ENCODE data around the gene MARK2. TPM values are rescaled to one million over a fixed set of nuclear protein-coding genes. Genes with fewer than 3 reads are reported as not detected.

Gene MARK2
- total RNA-seq, 2 experiments from 2014 or later, result 18.4 to 21.0 TPM

DNA sequence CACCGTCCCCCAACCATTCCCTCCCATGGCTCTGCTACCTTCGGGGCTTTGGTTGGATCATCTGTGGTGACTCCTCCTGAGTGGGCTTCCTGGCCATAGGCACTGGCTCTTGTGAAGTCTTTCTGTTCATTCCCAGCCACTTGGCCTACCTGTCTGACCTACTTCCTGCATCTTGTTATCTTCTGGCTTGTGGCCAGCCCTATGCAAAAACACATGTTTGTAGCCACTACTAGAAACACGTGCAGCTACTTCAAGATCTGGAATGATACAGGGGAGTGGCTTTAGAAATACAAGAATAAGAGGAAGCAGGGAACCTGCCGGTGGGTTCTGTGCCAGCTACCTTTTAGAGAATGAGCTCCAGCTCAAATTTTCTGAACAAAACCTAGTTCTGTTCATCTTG, 57.2 kb downstream of the MARK2 start:
- POLR2A ChIA-PET, result interaction anchor here (0.7 to 2.1 kb wide), 2 partner anchors 13 to 57 kb away, joined by 4 to 6 read pairs; partner anchors contain the start of gene MARK2
- Mint-ChIP-seq H3K4me1 (ENCODE audit: low read depth) (peaks cover 50% of the 10 kb centered on the region), H3K27ac (peak overlapping the region; percentile 72), H3K27me3 (no peaks in the 10 kb centered on the region), H3K36me3 (ENCODE audit: low read depth) (peaks cover 89% of the 10 kb centered on the region), H3K4me3 (peak overlapping the region; percentile 11), H3K9me3 (no peaks in the 10 kb centered on the region)
- Histone ChIP-seq H3K4me3 (ENCODE audit: low read length) (no peak overlapping the region), H3K4me1 (ENCODE audit: insufficient read depth, low read length) (peaks cover 33% of the 10 kb centered on the region), H3K9me3 (ENCODE audit: control insufficient read depth in 1 of 2, insufficient read depth in 1 of 2, low read length in 2 of 2) (no peaks in the 10 kb centered on the region), H3K27me3 (ENCODE audit: control insufficient read depth in 1 of 2, insufficient read depth in 2 of 2, low read length in 2 of 2) (no peaks in the 10 kb centered on the region), H3K36me3 (ENCODE audit: insufficient read depth, low read length) (peaks cover 71% of the 10 kb centered on the region), H3K27ac (ENCODE audit: low read depth in 1 of 2, low read length in 2 of 2) (no peak overlapping the region)
- intact Hi-C loops (cut with DNase I, micrococcal nuclease), result no loop called here
- CTCF ChIA-PET, result no interaction called here
- ATAC-seq (ENCODE audit: poor library complexity) (no peak), DNase-seq (peak in 2 of 14 experiments; percentile 21 to 41)
- no peak for TF ChIP-seq CTCF (IDR thresholded peaks at IDR 0.05)

DNA sequence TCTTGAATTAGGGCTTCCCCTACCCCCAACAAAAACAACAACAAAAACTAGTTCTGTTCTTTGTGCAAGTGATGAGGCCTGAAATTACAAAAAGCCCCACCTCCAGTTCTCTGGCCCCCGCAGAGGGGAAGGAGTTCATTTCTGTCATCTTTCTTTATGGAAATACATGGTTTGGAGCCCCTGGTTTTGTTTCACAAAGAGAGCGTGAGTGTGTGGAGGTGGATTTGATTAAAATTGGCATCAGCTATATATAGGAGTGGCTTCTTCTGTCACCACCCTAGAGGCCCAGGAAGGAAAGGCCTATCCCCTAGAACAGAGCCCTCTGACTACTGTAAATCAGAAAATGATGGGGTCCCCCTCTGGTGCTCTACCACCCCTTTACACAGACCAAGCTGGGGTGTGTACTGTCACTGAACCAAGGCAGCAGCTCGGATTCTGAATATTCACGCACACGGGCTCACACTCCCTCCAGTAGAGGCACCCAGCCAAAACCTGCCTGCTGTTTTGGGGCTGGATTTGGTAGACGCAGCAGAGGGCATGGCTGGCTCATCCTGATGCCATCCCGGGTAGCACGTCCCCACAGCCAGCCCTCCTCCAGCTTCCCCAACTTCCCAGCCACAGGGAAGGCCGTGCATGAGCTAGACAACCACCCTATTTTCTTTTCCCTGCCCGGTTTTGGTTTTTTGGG, 58.7 kb downstream of the MARK2 start:
- no peaks in the 10 kb centered on the region for H3K9me3 ChIP-seq (ENCODE audit: control insufficient read depth in 1 of 2, insufficient read depth in 1 of 2, low read length in 2 of 2)
- peaks cover 89% of the 10 kb centered on the region for H3K36me3 Mint-ChIP-seq (ENCODE audit: low read depth)
- H3K27me3 ChIP-seq (ENCODE audit: control insufficient read depth in 1 of 2, insufficient read depth in 2 of 2, low read length in 2 of 2), result no peaks in the 10 kb centered on the region
- ChIA-PET CTCF (interaction anchor here (1.3 to 1.5 kb wide), 2 partner anchors 9 to 48 kb away, joined by 3 to 5 read pairs; no protein-coding TSS in a partner anchor), POLR2A (interaction anchor here (1.7 to 2.1 kb wide), 3 partner anchors 9 to 59 kb away, joined by 6 read pairs; partner anchors contain the start of gene MARK2)
- peaks cover 80% of the 10 kb centered on the region for H3K36me3 ChIP-seq (ENCODE audit: insufficient read depth, low read length)
- intact Hi-C loops (cut with DNase I, micrococcal nuclease), result no loop called here
- TF ChIP-seq CTCF (IDR thresholded peaks at IDR 0.05), result no peak
- H3K4me1 ChIP-seq (ENCODE audit: insufficient read depth, low read length), result peaks cover 18% of the 10 kb centered on the region
- no peak overlapping the region for H3K27ac Mint-ChIP-seq
- ATAC-seq (ENCODE audit: poor library complexity) (no peak), DNase-seq (no peak)
- no peak overlapping the region for H3K27ac ChIP-seq (ENCODE audit: low read depth in 1 of 2, low read length in 2 of 2)
- H3K27me3 Mint-ChIP-seq, result no peaks in the 10 kb centered on the region
- peaks cover 34% of the 10 kb centered on the region for H3K4me1 Mint-ChIP-seq (ENCODE audit: low read depth)
- H3K9me3 Mint-ChIP-seq, result no peaks in the 10 kb centered on the region
- H3K4me3 Mint-ChIP-seq, result no peak overlapping the region
- H3K4me3 ChIP-seq (ENCODE audit: low read length), result no peak overlapping the region

DNA sequence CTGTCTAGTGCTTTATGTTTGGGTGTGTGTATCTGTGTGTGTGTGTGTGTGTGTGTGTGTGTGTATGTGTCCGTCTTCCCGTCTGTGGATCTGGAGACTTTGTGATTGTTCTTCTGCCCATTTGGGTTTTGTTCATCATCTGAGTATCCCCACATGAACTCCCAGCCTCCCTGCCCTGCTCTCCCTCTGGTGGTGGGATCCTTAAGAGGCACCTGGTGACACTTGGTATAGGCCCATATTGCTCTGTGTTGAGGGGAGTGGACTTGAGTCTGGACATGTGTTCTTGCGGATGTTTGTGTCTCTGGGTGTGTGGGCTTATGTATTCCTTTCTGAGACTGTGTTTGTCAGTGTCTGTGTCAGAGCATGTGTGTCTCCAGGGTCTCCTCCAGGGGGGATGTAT, 62.8 kb downstream of the MARK2 start:
- no peak overlapping the region for H3K27ac ChIP-seq (ENCODE audit: low read depth in 1 of 2, low read length in 2 of 2)
- ChIA-PET POLR2A (no interaction called here), CTCF (no interaction called here)
- no peaks in the 10 kb centered on the region for H3K27me3 ChIP-seq (ENCODE audit: control insufficient read depth in 1 of 2, insufficient read depth in 2 of 2, low read length in 2 of 2)
- H3K36me3 ChIP-seq (ENCODE audit: insufficient read depth, low read length), result peaks cover 92% of the 10 kb centered on the region
- Mint-ChIP-seq H3K36me3 (ENCODE audit: low read depth) (peaks cover 98% of the 10 kb centered on the region), H3K9me3 (no peaks in the 10 kb centered on the region), H3K27me3 (no peaks in the 10 kb centered on the region), H3K4me1 (ENCODE audit: low read depth) (peaks cover 7% of the 10 kb centered on the region), H3K27ac (no peak overlapping the region), H3K4me3 (no peak overlapping the region)
- ATAC-seq (ENCODE audit: poor library complexity), result no peak
- H3K4me3 ChIP-seq (ENCODE audit: low read length), result no peak overlapping the region
- intact Hi-C loops (cut with DNase I, micrococcal nuclease), result loop anchor here in 1 of 2 experiments (5.0 to 10.0 kb wide), 2 partner anchors 34 to 137 kb away; partner anchors contain the start of gene ZFTA
- H3K9me3 ChIP-seq (ENCODE audit: control insufficient read depth in 1 of 2, insufficient read depth in 1 of 2, low read length in 2 of 2), result no peaks in the 10 kb centered on the region
- peak in 2 of 14 experiments; percentile 36 to 52 for DNase-seq
- H3K4me1 ChIP-seq (ENCODE audit: insufficient read depth, low read length), result peaks cover under 1% of the 10 kb centered on the region
- no peak for TF ChIP-seq CTCF (IDR thresholded peaks at IDR 0.05)

Data from CD4-positive, alpha-beta T cell (primary cell).